Cerebellar nuclear complex (tissue), 1 donor: ENCODE measurements around the gene MTIF2.
"Not testable (repeated sequence)": the region's sequence is repeated elsewhere in the genome, so short reads cannot be mapped to it uniquely, and the experiment has no call there.

Experiments used
- DNase-seq, 2 experiments: peaks; one replicate each; lab custom pipeline; 2025; lab: John Stamatoyannopoulos, UW

Gene MTIF2

GRCh38 chr2:55268907-55269644 lies at the start of gene MTIF2:
TSS of gene MTIF2 (minus strand) at chr2:55269231. CDS start at chr2:55263858, 5,373 bp downstream.
- DNase-seq = peak in 1 of 2 experiments; percentile 81

- DNase-seq = no peak
Measured at GRCh38 chr2:55314985-55315384, 46.0 kb upstream of the MTIF2 start.

GRCh38 chr2:55311444-55311870 lies 42.4 kb upstream of the MTIF2 start:
- DNase-seq = no peak

GRCh38 chr2:55309446-55309845 lies 40.4 kb upstream of the MTIF2 start:
- DNase-seq = no peak

GRCh38 chr2:55302241-55302640 lies 33.2 kb upstream of the MTIF2 start:
- DNase-seq = no peak

GRCh38 chr2:55301277-55301676 lies 32.2 kb upstream of the MTIF2 start:
- DNase-seq = no peak

GRCh38 chr2:55296393-55296792 lies 27.4 kb upstream of the MTIF2 start:
- no peak for DNase-seq

GRCh38 chr2:55283083-55283482 lies 14.1 kb upstream of the MTIF2 start:
- no peak for DNase-seq

GRCh38 chr2:55282110-55282917 lies 13.3 kb upstream of the MTIF2 start:
- peak in 1 of 2 experiments; percentile 33 for DNase-seq

GRCh38 chr2:55280851-55281546 lies 12.0 kb upstream of the MTIF2 start:
- DNase-seq = not testable (repeated sequence)

- DNase-seq = not testable (repeated sequence)
Measured at GRCh38 chr2:55279859-55280424, 10.9 kb upstream of the MTIF2 start.

GRCh38 chr2:55279214-55279835 lies 10.3 kb upstream of the MTIF2 start:
- DNase-seq = not testable (repeated sequence)

- no peak for DNase-seq
Measured at GRCh38 chr2:55277310-55277709, 8.3 kb upstream of the MTIF2 start.

GRCh38 chr2:55274346-55274745 lies 5.3 kb upstream of the MTIF2 start:
- DNase-seq = not testable (repeated sequence)

- no peak for DNase-seq
Measured at GRCh38 chr2:55269645-55269990, 587 bp upstream of the MTIF2 start.

- DNase-seq = no peak
Measured at GRCh38 chr2:55268288-55268906, 634 bp downstream of the MTIF2 start.

GRCh38 chr2:55259586-55259985 lies 9.4 kb downstream of the MTIF2 start:
- DNase-seq = not testable (repeated sequence)

GRCh38 chr2:55252832-55253231 lies 16.2 kb downstream of the MTIF2 start:
- no peak for DNase-seq

- DNase-seq = no peak
Measured at GRCh38 chr2:55247025-55247424, 22.0 kb downstream of the MTIF2 start.

GRCh38 chr2:55245411-55245810 lies 23.6 kb downstream of the MTIF2 start:
- DNase-seq = no peak

GRCh38 chr2:55242617-55243016 lies 26.4 kb downstream of the MTIF2 start:
- no peak for DNase-seq
